Measurements from ENCODE around the gene TTC38.

TTC38 gene

GRCh38 chr22:46327691-46328465 lies 60.1 kb downstream of the TTC38 start:
- DNase-seq (ENCODE audit: low read depth, low spot score): no peak

- no peak for DNase-seq (ENCODE audit: low read depth, low spot score)
These were observed 61.0 kb downstream of the TTC38 start for GRCh38 chr22:46328797-46329196.

GRCh38 chr22:46329616-46330015 lies 61.8 kb downstream of the TTC38 start:
- DNase-seq (ENCODE audit: low read depth, low spot score): no peak

- DNase-seq (ENCODE audit: low read depth, low spot score): no peak
These were observed 62.6 kb downstream of the TTC38 start for GRCh38 chr22:46330426-46330825.

GRCh38 chr22:46331496-46331895 lies 63.7 kb downstream of the TTC38 start:
- no peak for DNase-seq (ENCODE audit: low read depth, low spot score)

- DNase-seq (ENCODE audit: low read depth, low spot score): peak; percentile 91
These were observed 67.7 kb downstream of the TTC38 start, which contains the start of gene TRMU for GRCh38 chr22:46335201-46336118. TSS of gene TRMU (plus strand) at chr22:46335714. CDS start at chr22:46335765, 51 bp downstream.

GRCh38 chr22:46336119-46337078 lies 68.6 kb downstream of the TTC38 start:
- peak; percentile 31 for DNase-seq (ENCODE audit: low read depth, low spot score)

- DNase-seq (ENCODE audit: low read depth, low spot score): no peak
These were observed 70.1 kb downstream of the TTC38 start for GRCh38 chr22:46337870-46338269.

GRCh38 chr22:46338636-46339035 lies 70.8 kb downstream of the TTC38 start:
- no peak for DNase-seq (ENCODE audit: low read depth, low spot score)

GRCh38 chr22:46339956-46340355 lies 72.1 kb downstream of the TTC38 start:
- DNase-seq (ENCODE audit: low read depth, low spot score): no peak

GRCh38 chr22:46340676-46341075 lies 72.9 kb downstream of the TTC38 start:
- DNase-seq (ENCODE audit: low read depth, low spot score): no peak

Measured in ELF-1 (cell line).